Type B pancreatic cell (in vitro differentiated cells): Measurements from ENCODE around the gene TMUB1. TPM values are rescaled to one million over a fixed set of nuclear protein-coding genes. Genes with fewer than 3 reads are reported as not detected.
A peak's percentile ranks its signal among the peaks of the same experiment; 100 is the strongest.

Source experiments
- DNase-seq: peaks from one replicate; pipeline ENCODE4 v3.0.0; 2021; ENCODE audit warnings: mixed read lengths; ENCODE audit not compliant: unreplicated experiment; ENCODE audit errors: extremely low spot score
- H3K27ac Mint-ChIP-seq: 2 replicates; pipeline ENCODE4 v1.8.0; 2021; ENCODE audit warnings: mild to moderate bottlenecking, mixed read lengths
- H3K27me3 Mint-ChIP-seq: 2 replicates; pipeline ENCODE4 v1.8.0; 2021; ENCODE audit warnings: mixed read lengths
- H3K36me3 Mint-ChIP-seq: 2 replicates; pipeline ENCODE4 v1.8.0; 2021; ENCODE audit warnings: mixed read lengths
- H3K4me1 Mint-ChIP-seq: one replicate; pipeline ENCODE4 v1.8.0; 2021; ENCODE audit warnings: mixed read lengths; ENCODE audit not compliant: unreplicated experiment
- H3K4me3 Mint-ChIP-seq: 2 replicates; pipeline ENCODE4 v1.8.0; 2021; ENCODE audit warnings: mild to moderate bottlenecking, mixed read lengths
- H3K9me3 Mint-ChIP-seq: 2 replicates; pipeline ENCODE4 v1.8.0; 2021; ENCODE audit warnings: mixed read lengths
- CTCF ChIP-seq: fragments of 200-600 bp; sonication (generic); conservative IDR thresholded peaks from 2 replicates; pipeline ENCODE4 v1.5.0; 2021; ENCODE audit warnings: antibody characterized with exemption, mild to moderate bottlenecking
- total RNA-seq: library from RNA; stranded (reverse); gene quantifications from 2 replicates; pipeline ENCODE4 v1.2.1, GENCODE V29; 2021; ENCODE audit warnings: low replicate concordance

TMUB1 gene
- total RNA-seq, 1 donor from 2014 or later = 37.9 TPM

GRCh38 chr7:151082141-151083070, 887 bp downstream of the TMUB1 start:
- Mint-ChIP-seq H3K4me1 (peaks cover 32% of the 10 kb centered on the region), H3K9me3 (no peaks in the 10 kb centered on the region), H3K36me3 (no peaks in the 10 kb centered on the region), H3K27me3 (no peaks in the 10 kb centered on the region), H3K4me3 (peak overlapping the region; percentile 93), H3K27ac (peak overlapping the region; percentile 85)
- no peak for TF ChIP-seq CTCF
- DNase-seq = no peak

GRCh38 chr7:151081170-151082101, 1.9 kb downstream of the TMUB1 start:
- Mint-ChIP-seq H3K4me3 (peak overlapping the region; percentile 96), H3K9me3 (no peaks in the 10 kb centered on the region), H3K4me1 (peaks cover 32% of the 10 kb centered on the region), H3K36me3 (no peaks in the 10 kb centered on the region), H3K27me3 (no peaks in the 10 kb centered on the region), H3K27ac (peak overlapping the region; percentile 43)
- TF ChIP-seq CTCF = no peak
- no peak for DNase-seq

GRCh38 chr7:151080522-151081169, 2.6 kb downstream of the TMUB1 start, which contains the start of gene FASTK:
TSS of gene FASTK (minus strand) at chr7:151080809. CDS start at chr7:151080766, 43 bp downstream.
- H3K27ac Mint-ChIP-seq = peak within 1 kb of the TSS; percentile 95
- H3K27me3 Mint-ChIP-seq = no peaks in the 10 kb centered on the region
- no peaks in the 10 kb centered on the region for H3K36me3 Mint-ChIP-seq
- peaks cover 30% of the 10 kb centered on the region for H3K4me1 Mint-ChIP-seq
- peak within 1 kb of the TSS; percentile 96 for H3K4me3 Mint-ChIP-seq
- TF ChIP-seq CTCF = no peak
- DNase-seq = peak; percentile 90
- no peaks in the 10 kb centered on the region for H3K9me3 Mint-ChIP-seq

- H3K36me3 Mint-ChIP-seq = no peaks in the 10 kb centered on the region
- TF ChIP-seq CTCF = no peak
- no peaks in the 10 kb centered on the region for H3K9me3 Mint-ChIP-seq
- H3K27ac Mint-ChIP-seq = peak overlapping the region; percentile 95
- no peak for DNase-seq
- H3K4me1 Mint-ChIP-seq = peaks cover 24% of the 10 kb centered on the region
- H3K27me3 Mint-ChIP-seq = no peaks in the 10 kb centered on the region
- peak overlapping the region; percentile 96 for H3K4me3 Mint-ChIP-seq
Observed at GRCh38 chr7:151080067-151080521, 3.2 kb downstream of the TMUB1 start.
